OCI-LY7 (cell line): ENCODE results near the gene EMSY.

Source experiments
- EZH2phosphoT487 ChIP-seq: fragments of 200-600 bp; sonication (generic); IDR thresholded peaks from 2 replicates; pipeline ENCODE4 v1.6.1; 2018; ENCODE audit warnings: low read depth, borderline replicate concordance, mild to moderate bottlenecking, mixed run types, antibody characterized with exemption, low read length, moderate library complexity, mixed read lengths
- TF ChIP-seq, protein P1 (sequence below): fragments of 200-600 bp; sonication (generic); conservative IDR thresholded peaks from 2 replicates; pipeline ENCODE4 v1.5.1; 2014; ENCODE audit warnings: mild to moderate bottlenecking, antibody characterized with exemption, low read length, moderate library complexity, mixed read lengths

DNA sequence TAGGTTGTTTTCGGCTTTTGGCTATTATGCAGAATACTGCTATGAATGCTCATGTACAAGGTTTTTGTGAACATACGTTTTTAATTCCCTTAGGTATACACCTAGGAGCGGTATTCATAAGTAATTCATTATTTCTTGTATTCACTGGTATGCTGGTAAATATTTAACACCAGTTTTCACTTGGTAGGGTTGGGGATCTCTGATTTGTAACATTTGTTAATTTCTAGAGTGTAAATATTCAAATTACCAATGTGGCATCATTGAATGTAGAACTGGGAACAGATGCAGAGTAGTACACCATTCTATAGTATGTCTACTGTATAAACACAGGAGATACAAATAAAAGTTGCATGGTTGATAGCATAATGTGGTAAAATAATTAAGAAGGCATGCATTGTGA is 47.4 kb upstream of the EMSY start:
- TF ChIP-seq, protein P1, sequence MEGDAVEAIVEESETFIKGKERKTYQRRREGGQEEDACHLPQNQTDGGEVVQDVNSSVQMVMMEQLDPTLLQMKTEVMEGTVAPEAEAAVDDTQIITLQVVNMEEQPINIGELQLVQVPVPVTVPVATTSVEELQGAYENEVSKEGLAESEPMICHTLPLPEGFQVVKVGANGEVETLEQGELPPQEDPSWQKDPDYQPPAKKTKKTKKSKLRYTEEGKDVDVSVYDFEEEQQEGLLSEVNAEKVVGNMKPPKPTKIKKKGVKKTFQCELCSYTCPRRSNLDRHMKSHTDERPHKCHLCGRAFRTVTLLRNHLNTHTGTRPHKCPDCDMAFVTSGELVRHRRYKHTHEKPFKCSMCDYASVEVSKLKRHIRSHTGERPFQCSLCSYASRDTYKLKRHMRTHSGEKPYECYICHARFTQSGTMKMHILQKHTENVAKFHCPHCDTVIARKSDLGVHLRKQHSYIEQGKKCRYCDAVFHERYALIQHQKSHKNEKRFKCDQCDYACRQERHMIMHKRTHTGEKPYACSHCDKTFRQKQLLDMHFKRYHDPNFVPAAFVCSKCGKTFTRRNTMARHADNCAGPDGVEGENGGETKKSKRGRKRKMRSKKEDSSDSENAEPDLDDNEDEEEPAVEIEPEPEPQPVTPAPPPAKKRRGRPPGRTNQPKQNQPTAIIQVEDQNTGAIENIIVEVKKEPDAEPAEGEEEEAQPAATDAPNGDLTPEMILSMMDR, result no peak
- no peak for TF ChIP-seq EZH2phosphoT487
